Muscle of arm (tissue), 12 donors: ENCODE results near the gene TTLL6. TPM values are rescaled to one million over a fixed set of nuclear protein-coding genes. Genes with fewer than 3 reads are reported as not detected.
A peak's percentile ranks its signal among the peaks of the same experiment; 100 is the strongest.
"Not testable (repeated sequence)": the region's sequence is repeated elsewhere in the genome, so short reads cannot be mapped to it uniquely, and the experiment has no call there.

Source experiments
- DNase-seq: peaks from one replicate; pipeline ENCODE4 v3.0.0-alpha.2; 2013
- polyA plus RNA-seq, 12 donors: library from polyadenylated mRNA; unstranded; fragments of 120-200 nt; gene quantifications; one replicate each; pipeline ENCODE4 v1.2.1, GENCODE V29; 2013; ENCODE audit not compliant: insufficient read length in 12 of 12

TTLL6 gene
- polyA plus RNA-seq, 12 donors, result 0.14 TPM; not detected in 11

- peak; percentile 72 for DNase-seq
Observed at GRCh38 chr17:48724251-48725003, 92.6 kb downstream of the TTLL6 start.

GRCh38 chr17:48723423-48724250 lies 93.4 kb downstream of the TTLL6 start:
- no peak for DNase-seq

GRCh38 chr17:48722915-48723422 lies 94.1 kb downstream of the TTLL6 start, which contains the start of gene PRAC2:
Gene PRAC2 (plus strand): TSS chr17:48723185. CDS start chr17:48724411, 1,226 bp downstream.
- no peak for DNase-seq

- no peak for DNase-seq
Observed at GRCh38 chr17:48722201-48722907, 94.7 kb downstream of the TTLL6 start, which contains the start of gene PRAC1. Gene PRAC1 (minus strand): TSS chr17:48722518. CDS start chr17:48722392, 126 bp downstream.

- DNase-seq, result no peak
Observed at GRCh38 chr17:48721009-48721402, 96.0 kb downstream of the TTLL6 start.

GRCh38 chr17:48720266-48721008 lies 96.6 kb downstream of the TTLL6 start:
- no peak for DNase-seq

GRCh38 chr17:48719642-48720265 lies 97.3 kb downstream of the TTLL6 start:
- no peak for DNase-seq

GRCh38 chr17:48718761-48719641 lies 98.0 kb downstream of the TTLL6 start:
- DNase-seq, result no peak

- no peak for DNase-seq
Observed at GRCh38 chr17:48718227-48718760, 98.7 kb downstream of the TTLL6 start.

- DNase-seq, result no peak
Observed at GRCh38 chr17:48717367-48718226, 99.4 kb downstream of the TTLL6 start.

- DNase-seq, result not testable (repeated sequence)
Observed at GRCh38 chr17:48716549-48716948, 100.5 kb downstream of the TTLL6 start.

GRCh38 chr17:48715496-48716399 lies 101.3 kb downstream of the TTLL6 start:
- DNase-seq, result no peak

Other genes with a start within 250 kb of the TTLL6 start
- 1 to 10 TPM in 9 of 12 donors, under 1 TPM in 2, not detected in 1; 0.69 to 4.5 (median 2.2) TPM for gene HOXB4, start 238.9 kb downstream of the TTLL6 start, polyA plus RNA-seq
- 10 to 100 TPM in 9 of 12 donors, 1 to 10 TPM in 2, not detected in 1; 4.0 to 42.9 (median 13.4) TPM for gene HOXB3, start 227.0 kb downstream of the TTLL6 start, polyA plus RNA-seq
- gene HOXB5, start 223.4 kb downstream of the TTLL6 start, polyA plus RNA-seq, result 10 to 100 TPM in 1 of 12 donors, 1 to 10 TPM in 4, under 1 TPM in 6, not detected in 1; 0.54 to 17.5 (median 0.93) TPM
- gene HOXB6, start 212.2 kb downstream of the TTLL6 start, polyA plus RNA-seq, result 1 to 10 TPM in 9 of 12 donors, under 1 TPM in 2, not detected in 1; 0.80 to 8.8 (median 1.4) TPM
- gene HOXB7, start 206.2 kb downstream of the TTLL6 start, polyA plus RNA-seq, result 10 to 100 TPM in 1 of 12 donors, 1 to 10 TPM in 10, not detected in 1; 1.5 to 12.5 (median 2.2) TPM
- 1 to 10 TPM in 2 of 12 donors, under 1 TPM in 7, not detected in 3; 0.07 to 1.9 (median 0.27) TPM for gene HOXB8, start 201.9 kb downstream of the TTLL6 start, polyA plus RNA-seq
- gene HOXB9, start 190.9 kb downstream of the TTLL6 start, polyA plus RNA-seq, result under 1 TPM in 10 of 12 donors, not detected in 2; 0.09 to 0.77 (median 0.40) TPM
- not detected for gene PRAC1, start 94.7 kb downstream of the TTLL6 start, polyA plus RNA-seq
- not detected for gene PRAC2, start 94.0 kb downstream of the TTLL6 start, polyA plus RNA-seq
- 1 to 10 TPM in 1 of 12 donors, under 1 TPM in 1, not detected in 10; 0.11 to 5.9 TPM for gene HOXB13, start 88.5 kb downstream of the TTLL6 start, polyA plus RNA-seq
- gene CALCOCO2, start 13.8 kb upstream of the TTLL6 start, polyA plus RNA-seq, result 10 to 100 TPM in 11 of 12 donors, not detected in 1; 39.9 to 73.3 (median 53.9) TPM
- gene ATP5MC1, start 75.6 kb upstream of the TTLL6 start, polyA plus RNA-seq, result 100 to 1,000 TPM in 10 of 12 donors, 10 to 100 TPM in 1, not detected in 1; 76.7 to 139 (median 131) TPM
- gene UBE2Z, start 91.2 kb upstream of the TTLL6 start, polyA plus RNA-seq, result 100 to 1,000 TPM in 1 of 12 donors, 10 to 100 TPM in 10, not detected in 1; 53.0 to 103 (median 65.5) TPM
- gene SNF8, start 127.6 kb upstream of the TTLL6 start, polyA plus RNA-seq, result 10 to 100 TPM in 11 of 12 donors, not detected in 1; 57.1 to 77.8 (median 67.8) TPM
- gene GIP, start 151.4 kb upstream of the TTLL6 start, polyA plus RNA-seq, result not detected
- 10 to 100 TPM in 8 of 12 donors, 1 to 10 TPM in 4; 7.8 to 49.9 (median 14.6) TPM for gene IGF2BP1, start 180.2 kb upstream of the TTLL6 start, polyA plus RNA-seq